Thymus (tissue), 14 donors: Measurements from ENCODE around the gene TTC12. TPM values are rescaled to one million over a fixed set of nuclear protein-coding genes. Genes with fewer than 3 reads are reported as not detected.
A peak's percentile ranks its signal among the peaks of the same experiment; 100 is the strongest.

ENCODE experiments used
- DNase-seq, 9 donors: peaks; one replicate each; pipeline ENCODE4 v3.0.0-alpha.2; 2013; ENCODE audit warnings: low spot score in 9 of 9, low read depth in 6 of 9, missing footprints in 1 of 9
- H3K27ac ChIP-seq, 2 donors: one replicate each; pipeline ENCODE4 v1.5.1; 2013; ENCODE audit warnings: control low read depth in 1 of 2, low read depth in 1 of 2, low read length in 1 of 2, mild to moderate bottlenecking in 1 of 2, moderate library complexity in 1 of 2
- H3K27me3 ChIP-seq, 2 donors: one replicate each; pipeline ENCODE4 v1.5.1; 2013; ENCODE audit warnings: low read length in 1 of 2; ENCODE audit not compliant: control insufficient read depth in 2 of 2, insufficient read depth in 1 of 2
- H3K36me3 ChIP-seq, 2 donors: one replicate each; pipeline ENCODE4 v1.5.1; 2013; ENCODE audit warnings: low read length in 1 of 2, mild to moderate bottlenecking in 1 of 2, moderate library complexity in 1 of 2; ENCODE audit not compliant: control insufficient read depth in 2 of 2, insufficient read depth in 2 of 2
- H3K4me1 ChIP-seq, 2 donors: one replicate each; pipeline ENCODE4 v1.5.1; 2013; ENCODE audit warnings: low read length in 2 of 2; ENCODE audit not compliant: control insufficient read depth in 2 of 2, insufficient read depth in 2 of 2
- H3K4me3 ChIP-seq, 2 donors: one replicate each; pipeline ENCODE4 v1.5.1; 2013; ENCODE audit warnings: low read length in 2 of 2, control low read depth in 1 of 2, mild to moderate bottlenecking in 1 of 2
- H3K9me3 ChIP-seq, 2 donors: one replicate each; pipeline ENCODE4 v1.5.1; 2013; ENCODE audit warnings: low read length in 1 of 2, mild to moderate bottlenecking in 1 of 2; ENCODE audit not compliant: control insufficient read depth in 2 of 2, insufficient read depth in 1 of 2
- WGBS: extraction: QIAGEN DNeasy Blood & Tissue Kit; methylation state at CpG from one replicate; pipeline ENCODE4 v1.1.7; 2013; 5-methylcytosine and 5-hydroxymethylcytosine counted together
- long read RNA-seq, 10 donors: transcript quantifications; one replicate each; lab custom pipeline, GENCODE V29; 2026
- polyA plus RNA-seq: library from polyadenylated mRNA; stranded (reverse); fragments of 200-250 nt; gene quantifications from one replicate; pipeline ENCODE4 v1.2.3, GENCODE V29; 2013
- total RNA-seq: library from RNA; stranded (reverse); fragments of 120-200 nt; gene quantifications from one replicate; pipeline ENCODE4 v1.2.4, GENCODE V29; 2013
- donor health status: healthy.

TTC12 gene, protein sequence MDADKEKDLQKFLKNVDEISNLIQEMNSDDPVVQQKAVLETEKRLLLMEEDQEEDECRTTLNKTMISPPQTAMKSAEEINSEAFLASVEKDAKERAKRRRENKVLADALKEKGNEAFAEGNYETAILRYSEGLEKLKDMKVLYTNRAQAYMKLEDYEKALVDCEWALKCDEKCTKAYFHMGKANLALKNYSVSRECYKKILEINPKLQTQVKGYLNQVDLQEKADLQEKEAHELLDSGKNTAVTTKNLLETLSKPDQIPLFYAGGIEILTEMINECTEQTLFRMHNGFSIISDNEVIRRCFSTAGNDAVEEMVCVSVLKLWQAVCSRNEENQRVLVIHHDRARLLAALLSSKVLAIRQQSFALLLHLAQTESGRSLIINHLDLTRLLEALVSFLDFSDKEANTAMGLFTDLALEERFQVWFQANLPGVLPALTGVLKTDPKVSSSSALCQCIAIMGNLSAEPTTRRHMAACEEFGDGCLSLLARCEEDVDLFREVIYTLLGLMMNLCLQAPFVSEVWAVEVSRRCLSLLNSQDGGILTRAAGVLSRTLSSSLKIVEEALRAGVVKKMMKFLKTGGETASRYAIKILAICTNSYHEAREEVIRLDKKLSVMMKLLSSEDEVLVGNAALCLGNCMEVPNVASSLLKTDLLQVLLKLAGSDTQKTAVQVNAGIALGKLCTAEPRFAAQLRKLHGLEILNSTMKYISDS
- total RNA-seq (6.6 TPM), polyA plus RNA-seq (11.1 TPM)
- long read RNA-seq, donor 1: 0 reads
- long read RNA-seq, donor 2: 0 reads
- long read RNA-seq, donor 3: 0 reads
- long read RNA-seq, donor 4: 0 reads
- long read RNA-seq, donor 5: 0 reads
- long read RNA-seq, donor 6: 0 reads
- long read RNA-seq, donor 7: 0 reads
- long read RNA-seq, donor 8: 0 reads
- long read RNA-seq, donor 9: 0 reads
- long read RNA-seq, donor 10: 0 reads

GRCh38 chr11:113314389-113315301 is at the start of gene TTC12:
TTC12 (plus strand) TSS chr11:113314583; CDS start chr11:113316258, 1,675 bp downstream.
- H3K36me3 ChIP-seq: no peaks in the 10 kb centered on the region
- H3K4me3 ChIP-seq: peak within 1 kb of the TSS; percentile 64 to 66
- peaks cover 5 to 10% of the 10 kb centered on the region in 2 donors for H3K4me1 ChIP-seq
- H3K27me3 ChIP-seq: no peaks in the 10 kb centered on the region
- DNase-seq: peak; percentile 40 to 85 (median 50)
- no peaks in the 10 kb centered on the region for H3K9me3 ChIP-seq
- WGBS: 17% methylated on average over 64 of the region's 64 CpGs
- H3K27ac ChIP-seq: peak within 1 kb of the TSS; percentile 40 to 93

GRCh38 chr11:113265362-113265761 is 49.0 kb upstream of the TTC12 start:
- Histone ChIP-seq H3K4me1 (no peaks in the 10 kb centered on the region), H3K27ac (no peak overlapping the region), H3K9me3 (no peaks in the 10 kb centered on the region), H3K36me3 (no peaks in the 10 kb centered on the region), H3K27me3 (no peaks in the 10 kb centered on the region), H3K4me3 (no peak overlapping the region)
- 84% methylated on average over 2 of the region's 2 CpGs for WGBS
- no peak for DNase-seq

GRCh38 chr11:113267493-113267892 is 46.9 kb upstream of the TTC12 start:
- H3K4me3 ChIP-seq: no peak overlapping the region
- no peaks in the 10 kb centered on the region for H3K9me3 ChIP-seq
- H3K27ac ChIP-seq: no peak overlapping the region
- no peaks in the 10 kb centered on the region for H3K27me3 ChIP-seq
- no peak for DNase-seq
- H3K36me3 ChIP-seq: no peaks in the 10 kb centered on the region
- no peaks in the 10 kb centered on the region for H3K4me1 ChIP-seq
- WGBS: 85% methylated on average over 7 of the region's 7 CpGs

- Histone ChIP-seq H3K4me1 (no peaks in the 10 kb centered on the region), H3K27me3 (no peaks in the 10 kb centered on the region), H3K27ac (no peak overlapping the region), H3K4me3 (no peak overlapping the region), H3K9me3 (no peaks in the 10 kb centered on the region), H3K36me3 (no peaks in the 10 kb centered on the region)
- DNase-seq: no peak
- 96% methylated on average over 2 of the region's 2 CpGs for WGBS
These were observed 45.3 kb upstream of the TTC12 start for GRCh38 chr11:113269096-113269495.

GRCh38 chr11:113269636-113270035 is 44.7 kb upstream of the TTC12 start:
- Histone ChIP-seq H3K9me3 (no peaks in the 10 kb centered on the region), H3K36me3 (no peaks in the 10 kb centered on the region)
- no peak for DNase-seq

GRCh38 chr11:113270080-113270479 is 44.3 kb upstream of the TTC12 start:
- Histone ChIP-seq H3K27ac (no peak overlapping the region), H3K4me3 (no peak overlapping the region), H3K27me3 (no peaks in the 10 kb centered on the region), H3K4me1 (no peaks in the 10 kb centered on the region), H3K9me3 (no peaks in the 10 kb centered on the region), H3K36me3 (no peaks in the 10 kb centered on the region)
- 95% methylated on average over 13 of the region's 13 CpGs for WGBS
- DNase-seq: no peak

More at GRCh38 chr11:113269636-113270035, 44.7 kb upstream of the TTC12 start:
- no peaks in the 10 kb centered on the region for H3K27me3 ChIP-seq
- H3K4me1 ChIP-seq: no peaks in the 10 kb centered on the region
- no peak overlapping the region for H3K4me3 ChIP-seq
- H3K27ac ChIP-seq: no peak overlapping the region
- WGBS: 93% methylated on average over 5 of the region's 5 CpGs

- H3K27me3 ChIP-seq: no peaks in the 10 kb centered on the region
- H3K4me3 ChIP-seq: no peak overlapping the region
- H3K27ac ChIP-seq: no peak overlapping the region
- H3K36me3 ChIP-seq: no peaks in the 10 kb centered on the region
- DNase-seq: no peak
- no peaks in the 10 kb centered on the region for H3K4me1 ChIP-seq
- no peaks in the 10 kb centered on the region for H3K9me3 ChIP-seq
- 92% methylated on average over 14 of the region's 14 CpGs for WGBS
These were observed 42.7 kb upstream of the TTC12 start for GRCh38 chr11:113271551-113272245.

- Histone ChIP-seq H3K9me3 (no peaks in the 10 kb centered on the region), H3K36me3 (no peaks in the 10 kb centered on the region), H3K27me3 (no peaks in the 10 kb centered on the region), H3K4me1 (no peaks in the 10 kb centered on the region), H3K27ac (no peak overlapping the region), H3K4me3 (no peak overlapping the region)
- 73% methylated on average over 5 of the region's 5 CpGs for WGBS
- DNase-seq: no peak
These were observed 42.1 kb upstream of the TTC12 start for GRCh38 chr11:113272281-113272680.
